HG03575 (cell line): ENCODE results near the gene MYBL2.
"Not testable (repeated sequence)": the region's sequence is repeated elsewhere in the genome, so short reads cannot be mapped to it uniquely, and the experiment has no call there.

Source experiments
- ATAC-seq: cut with Tn5 transposase; IDR thresholded peaks from one replicate; pipeline ENCODE4 v1.9.1; 2021; ENCODE audit not compliant: unreplicated experiment, insufficient number of reproducible peaks, low FRiP score; ENCODE audit errors: extremely low read depth

Gene MYBL2

GRCh38 chr20:43744151-43744611, 77.3 kb downstream of the MYBL2 start:
- ATAC-seq: no peak

DNA sequence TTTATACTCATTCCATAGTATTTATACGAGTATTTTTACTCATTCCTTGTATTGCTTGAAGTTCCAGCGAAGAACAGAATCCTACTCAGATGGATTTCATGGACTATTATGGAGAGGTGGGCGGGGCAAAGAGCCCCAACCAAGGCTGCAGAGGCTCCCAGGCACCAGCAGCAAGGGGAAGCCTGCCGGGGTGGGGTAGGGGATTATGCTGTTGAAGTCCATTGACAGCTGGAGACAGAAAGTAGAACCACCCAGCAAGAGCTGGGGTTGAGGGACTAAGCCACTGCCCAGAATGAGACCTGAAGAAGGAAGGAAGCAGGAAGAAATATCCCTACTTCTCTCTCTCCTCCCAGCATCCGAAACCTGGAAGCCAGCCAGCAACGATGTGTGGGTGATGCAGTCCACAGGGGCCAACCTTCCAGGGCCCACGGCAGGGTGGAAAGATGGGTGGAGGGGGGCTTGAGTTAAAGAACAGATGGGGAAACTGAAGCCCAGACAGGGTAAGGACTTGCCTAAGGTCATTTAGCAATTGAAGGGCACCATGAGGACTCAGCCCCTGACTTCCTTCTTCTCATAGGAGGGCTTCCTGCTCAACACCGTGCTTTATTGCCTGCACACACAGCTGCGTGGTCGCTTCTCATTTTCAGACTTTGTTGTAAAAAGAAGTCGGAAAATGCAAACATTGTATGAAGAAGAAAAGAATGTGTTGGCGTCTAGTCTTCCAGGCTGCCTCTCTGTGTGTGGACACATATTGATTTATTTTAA, 78.2 kb downstream of the MYBL2 start:
- ATAC-seq: no peak

DNA sequence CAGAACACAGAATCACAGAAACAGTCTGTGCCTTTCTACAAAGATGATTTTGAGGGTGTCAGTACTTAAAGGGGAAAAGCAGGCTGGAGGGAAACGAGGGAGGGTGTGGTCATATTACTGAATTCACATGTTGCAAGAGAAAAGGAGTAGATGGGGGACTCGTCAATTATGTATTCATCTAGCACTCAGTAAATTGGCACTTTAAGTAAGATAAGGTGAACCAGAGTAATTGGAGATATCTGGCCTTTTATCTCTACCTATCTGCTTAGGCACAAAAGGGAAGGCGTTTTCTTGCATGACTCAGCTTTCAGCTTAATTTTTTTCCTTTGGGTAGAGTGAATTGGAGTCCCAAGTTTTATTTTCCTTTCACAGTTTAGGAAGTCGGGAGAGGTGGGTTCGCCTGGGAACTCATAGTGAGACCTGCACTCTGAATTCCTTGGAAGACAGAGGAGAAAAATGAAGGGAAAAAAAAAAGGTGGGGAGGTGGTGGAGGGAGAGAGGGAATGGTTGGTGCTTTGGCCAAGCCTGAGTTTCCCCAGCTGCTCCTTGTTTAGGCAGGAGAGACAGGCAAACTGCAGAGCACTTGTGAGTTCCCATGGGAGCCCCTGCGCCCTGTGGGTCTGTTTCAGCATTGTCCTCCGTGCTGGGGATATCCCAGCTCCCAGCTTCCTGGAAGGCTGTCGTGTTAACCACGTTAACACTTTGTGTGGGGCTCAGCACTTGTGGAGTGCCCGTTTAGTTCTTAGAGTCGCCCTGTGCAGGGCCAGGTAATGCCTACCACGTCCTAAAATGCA, 79.6 kb downstream of the MYBL2 start:
- ATAC-seq: no peak

DNA sequence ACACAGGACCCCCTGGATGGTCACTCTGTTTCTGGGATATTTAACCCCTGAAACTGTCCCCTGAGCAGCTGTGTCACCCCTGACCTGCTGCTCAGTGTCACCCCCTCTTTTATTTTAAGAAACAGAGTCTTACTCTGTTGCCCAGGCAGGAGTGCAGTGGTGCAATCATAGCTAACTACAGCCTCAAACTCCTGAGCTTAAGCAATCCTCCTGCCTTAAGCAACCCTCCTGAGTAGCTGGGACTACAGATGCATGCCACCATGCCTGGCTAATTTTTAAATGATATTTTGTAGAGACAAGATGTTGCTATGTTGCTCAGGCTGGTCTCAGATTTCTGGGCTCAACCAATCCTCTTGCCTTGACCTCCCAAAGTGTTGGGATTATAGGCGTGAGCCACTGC, 81.4 kb downstream of the MYBL2 start:
- no peak for ATAC-seq

DNA sequence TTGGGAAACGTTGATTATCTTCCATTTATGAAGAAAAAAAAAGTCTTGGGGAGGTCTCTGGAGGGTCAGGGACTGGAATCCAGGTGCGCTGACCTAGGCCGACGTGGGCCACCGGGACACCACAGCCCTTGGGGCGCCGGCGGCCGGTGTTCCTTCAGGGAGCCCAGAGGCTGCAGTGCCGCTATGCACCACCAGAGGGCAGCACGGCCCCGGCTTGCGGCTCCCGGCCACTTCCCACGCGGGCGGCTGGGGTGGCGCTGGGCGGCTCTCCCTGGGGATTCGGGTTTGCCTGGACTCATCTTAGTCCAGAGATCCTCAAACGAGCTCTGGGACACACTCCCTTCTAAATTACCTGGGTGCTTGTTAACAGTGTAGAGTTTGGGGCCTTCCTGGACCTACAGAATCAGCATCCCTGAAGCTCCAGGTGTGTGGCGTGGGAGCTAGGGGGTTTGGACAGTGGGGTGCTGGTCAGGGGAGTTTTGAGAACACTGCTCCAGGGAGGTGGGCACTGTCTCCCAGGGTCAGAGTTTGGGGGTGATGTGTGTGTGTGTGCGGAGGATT, 82.9 kb downstream of the MYBL2 start:
- no peak for ATAC-seq

- no peak for ATAC-seq
Measured at GRCh38 chr20:43750774-43751166, 83.9 kb downstream of the MYBL2 start.

DNA sequence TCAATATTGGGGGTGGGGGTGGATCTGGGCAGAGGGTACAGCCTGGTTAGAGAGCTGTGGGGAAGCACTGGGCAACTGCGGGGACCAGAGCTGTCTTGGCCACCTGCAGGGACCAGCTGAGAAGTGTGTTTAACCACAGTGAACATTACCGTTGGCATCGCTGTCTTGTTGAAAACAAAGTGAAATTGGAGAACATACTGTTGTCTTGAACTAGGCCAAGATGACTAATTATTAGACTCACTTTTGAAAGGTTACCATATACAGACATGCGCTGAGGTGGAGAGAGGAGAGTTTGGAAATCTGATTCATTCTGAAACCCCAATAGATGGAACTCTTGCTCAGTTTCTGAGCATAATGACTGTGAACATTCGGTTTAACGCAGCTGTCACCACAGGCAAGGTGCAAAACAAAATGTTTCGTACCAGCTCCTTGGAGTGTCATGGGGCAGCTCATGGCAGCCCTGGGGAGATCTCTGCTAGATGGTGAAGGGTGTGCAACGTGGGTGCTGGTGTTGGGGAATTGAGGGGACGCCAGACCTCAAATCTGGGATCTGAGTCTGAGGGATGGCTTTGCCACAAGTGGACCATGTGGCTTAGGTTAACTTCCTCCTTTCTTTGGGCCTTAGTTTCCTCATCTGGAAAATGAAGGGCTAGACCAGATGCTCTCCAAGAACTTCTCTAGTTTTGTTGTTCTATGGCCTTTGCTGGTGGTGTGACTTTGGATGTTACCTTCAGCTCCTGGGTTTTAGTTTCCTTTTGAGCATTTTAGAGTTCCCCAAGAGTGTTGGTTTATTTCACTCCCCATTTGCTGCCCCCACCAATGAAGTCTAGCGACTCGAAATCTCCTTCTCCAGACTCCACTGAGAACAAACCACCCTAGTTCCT, 84.5 kb downstream of the MYBL2 start:
- ATAC-seq: peak; percentile 76

- ATAC-seq: no peak
Measured at GRCh38 chr20:43752051-43752360, 85.1 kb downstream of the MYBL2 start.

GRCh38 chr20:43752561-43753301, 85.8 kb downstream of the MYBL2 start:
- ATAC-seq: peak; percentile 25

GRCh38 chr20:43755390-43755789, 88.5 kb downstream of the MYBL2 start:
- ATAC-seq: no peak

GRCh38 chr20:43755851-43756250, 88.9 kb downstream of the MYBL2 start:
- no peak for ATAC-seq

DNA sequence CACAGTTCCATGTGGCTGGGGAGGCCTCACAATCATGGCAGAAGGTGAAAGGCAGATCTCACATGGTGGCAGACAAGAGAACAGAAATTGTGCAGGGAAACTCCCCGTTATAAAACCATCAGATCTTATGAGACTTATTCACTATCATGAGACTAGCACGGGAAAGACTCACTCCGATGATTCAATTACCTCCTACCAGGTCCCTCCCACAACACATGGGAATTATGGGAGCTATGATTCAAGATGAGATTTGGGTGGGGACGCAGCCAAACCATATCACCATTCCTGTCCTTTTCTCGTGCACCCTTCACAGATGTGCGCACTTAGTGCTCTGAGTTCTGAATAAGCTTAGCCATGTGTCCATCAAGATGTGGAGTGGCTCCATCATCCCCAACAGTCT, 91.0 kb downstream of the MYBL2 start:
- ATAC-seq: not testable (repeated sequence)

DNA sequence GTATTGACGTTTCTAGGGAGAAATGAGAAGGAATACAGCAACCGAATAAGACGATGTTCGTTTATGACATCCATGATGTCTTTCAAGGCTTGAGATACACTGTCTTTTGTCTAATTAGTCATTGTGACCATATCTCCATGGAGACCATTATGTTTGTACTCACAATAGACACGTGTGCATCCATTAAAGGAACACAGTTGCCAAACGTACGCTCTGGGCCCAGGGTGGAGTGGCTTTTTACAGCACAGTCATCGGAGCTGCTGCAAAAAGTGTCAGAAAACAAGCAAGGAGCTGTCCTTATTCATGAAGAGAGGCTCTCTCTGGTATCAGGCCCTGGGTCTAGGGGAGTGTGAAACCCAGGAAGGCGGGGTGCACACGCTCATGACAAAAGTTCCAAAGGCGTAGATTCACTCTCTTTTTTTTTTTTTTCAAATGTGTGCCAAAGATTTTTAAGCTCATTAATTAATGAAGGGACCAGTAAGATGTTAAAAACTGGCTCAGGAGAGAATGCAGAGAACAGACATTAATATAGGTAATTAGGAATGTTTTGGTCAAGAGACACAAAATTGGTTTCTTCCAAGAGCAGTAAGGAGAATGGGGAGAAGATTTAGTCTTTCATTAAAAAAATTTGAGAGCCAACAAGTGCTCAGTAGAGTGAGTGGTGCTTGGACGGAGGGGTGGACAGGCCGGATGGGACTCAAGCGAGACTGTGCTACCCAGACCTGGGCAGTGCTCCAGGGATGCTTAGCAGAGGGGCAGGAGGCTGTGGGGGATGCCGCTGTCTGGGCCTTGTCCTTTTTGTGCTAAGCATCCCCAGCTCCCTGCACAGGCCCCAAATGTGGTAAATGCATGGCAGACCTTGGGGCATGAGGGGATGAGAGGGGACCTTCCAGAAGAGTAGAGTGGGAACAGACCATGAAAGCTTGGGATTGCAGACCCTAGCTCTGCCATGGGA, 94.7 kb downstream of the MYBL2 start:
- ATAC-seq: no peak

DNA sequence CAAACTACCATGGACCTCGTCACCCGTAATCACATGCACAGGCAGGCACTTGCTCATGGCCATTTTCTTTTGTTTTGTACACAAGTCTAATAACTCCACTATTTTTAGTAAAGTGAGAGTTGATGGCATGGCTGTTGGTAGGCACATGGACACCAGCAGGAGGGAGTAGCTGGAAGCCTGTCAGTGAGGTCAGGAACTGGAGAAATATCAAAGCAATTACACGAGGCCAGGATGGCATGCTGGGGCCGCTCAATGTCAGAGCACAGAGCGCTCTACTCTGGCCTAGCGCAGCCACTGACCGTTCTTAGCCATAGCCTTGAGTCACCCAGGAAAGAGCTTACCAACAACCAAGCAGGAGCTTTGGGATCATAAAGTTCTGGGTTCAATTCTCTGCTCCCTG, 96.0 kb downstream of the MYBL2 start:
- ATAC-seq: no peak

DNA sequence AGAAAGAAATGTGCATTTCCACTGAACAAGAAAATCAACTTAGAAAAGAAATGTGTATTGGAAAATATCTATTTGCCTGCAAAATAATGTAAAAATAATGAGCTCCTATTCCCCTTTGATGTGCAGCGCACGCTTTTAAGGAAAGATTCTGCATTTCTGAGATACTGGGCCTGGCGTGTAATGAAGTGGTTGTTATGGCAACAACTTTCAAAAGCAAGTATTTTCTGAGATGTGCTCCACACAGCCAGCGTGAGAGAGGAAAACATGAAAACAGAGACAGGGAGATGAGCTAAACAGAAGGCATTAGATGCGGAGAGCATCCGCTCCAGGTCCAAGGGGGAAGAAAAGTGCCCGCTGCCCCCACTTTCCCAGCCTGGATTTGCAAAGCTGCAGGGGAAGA, 99.0 kb downstream of the MYBL2 start:
- no peak for ATAC-seq
